ENCODE results near the gene ELOVL1.

Gene ELOVL1

DNA sequence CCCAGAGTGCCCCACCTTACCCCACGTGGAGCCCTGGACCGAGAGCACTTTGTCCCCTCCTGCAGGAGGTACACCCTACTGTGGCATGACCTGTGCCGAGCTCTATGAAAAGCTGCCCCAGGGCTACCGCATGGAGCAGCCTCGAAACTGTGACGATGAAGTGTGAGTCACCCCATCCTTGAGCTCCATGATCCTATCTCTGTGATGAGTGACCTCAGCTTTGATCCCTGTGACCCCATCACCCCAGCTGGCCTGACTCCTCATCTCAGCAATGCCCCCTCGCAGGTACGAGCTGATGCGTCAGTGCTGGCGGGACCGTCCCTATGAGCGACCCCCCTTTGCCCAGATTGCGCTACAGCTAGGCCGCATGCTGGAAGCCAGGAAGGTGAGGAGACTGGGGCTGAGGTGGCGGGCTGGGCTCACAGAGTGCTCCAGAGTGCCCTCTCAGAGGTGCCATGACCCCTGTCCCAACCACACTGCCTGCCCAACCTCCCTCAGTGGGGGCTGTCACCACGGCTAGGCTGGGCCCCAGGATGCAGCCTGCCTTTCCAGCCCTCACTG, 46.4 kb downstream of the ELOVL1 start:
- H3K27me3 ChIP-seq (replicated peaks; ENCODE audit: control insufficient read depth, insufficient read depth, low read length) = no peaks in the 10 kb centered on the region
- no peaks in the 10 kb centered on the region for H3K36me3 ChIP-seq (ENCODE audit: control insufficient read depth, insufficient read depth, low read length, severe bottlenecking)
- H3K9me3 ChIP-seq (ENCODE audit: control insufficient read depth, low read length) = peaks cover 18% of the 10 kb centered on the region
- no peak overlapping the region for H3K9ac ChIP-seq (ENCODE audit: low read length)
- DNase-seq (ENCODE audit: low read depth) = no peak
- H3K4me1 ChIP-seq (ENCODE audit: control insufficient read depth, insufficient read depth, low read length) = peaks cover 26% of the 10 kb centered on the region
- no peak overlapping the region for H3K4me3 ChIP-seq (ENCODE audit: low read length)

GRCh38 chr1:43319766-43320165, 48.0 kb downstream of the ELOVL1 start:
- peaks cover 5% of the 10 kb centered on the region for H3K9me3 ChIP-seq (ENCODE audit: control insufficient read depth, low read length)
- no peaks in the 10 kb centered on the region for H3K36me3 ChIP-seq (ENCODE audit: control insufficient read depth, insufficient read depth, low read length, severe bottlenecking)
- H3K4me1 ChIP-seq (ENCODE audit: control insufficient read depth, insufficient read depth, low read length) = peaks cover 37% of the 10 kb centered on the region
- no peaks in the 10 kb centered on the region for H3K27me3 ChIP-seq (replicated peaks; ENCODE audit: control insufficient read depth, insufficient read depth, low read length)
- no peak overlapping the region for H3K4me3 ChIP-seq (ENCODE audit: low read length)
- no peak overlapping the region for H3K9ac ChIP-seq (ENCODE audit: low read length)
- no peak for DNase-seq (ENCODE audit: low read depth)

- Histone ChIP-seq H3K9me3 (ENCODE audit: control insufficient read depth, low read length) (peaks cover under 1% of the 10 kb centered on the region), H3K36me3 (ENCODE audit: control insufficient read depth, insufficient read depth, low read length, severe bottlenecking) (no peaks in the 10 kb centered on the region), H3K4me1 (ENCODE audit: control insufficient read depth, insufficient read depth, low read length) (peaks cover 37% of the 10 kb centered on the region), H3K9ac (ENCODE audit: low read length) (no peak overlapping the region), H3K27me3 (replicated peaks; ENCODE audit: control insufficient read depth, insufficient read depth, low read length) (no peaks in the 10 kb centered on the region), H3K4me3 (ENCODE audit: low read length) (no peak overlapping the region)
- DNase-seq (ENCODE audit: low read depth) = no peak
Measured at GRCh38 chr1:43319288-43319687, 48.5 kb downstream of the ELOVL1 start.

GRCh38 chr1:43318831-43319230, 49.0 kb downstream of the ELOVL1 start:
- H3K36me3 ChIP-seq (ENCODE audit: control insufficient read depth, insufficient read depth, low read length, severe bottlenecking) = no peaks in the 10 kb centered on the region
- no peak overlapping the region for H3K4me3 ChIP-seq (ENCODE audit: low read length)
- H3K4me1 ChIP-seq (ENCODE audit: control insufficient read depth, insufficient read depth, low read length) = peaks cover 37% of the 10 kb centered on the region
- H3K9ac ChIP-seq (ENCODE audit: low read length) = no peak overlapping the region
- no peak for DNase-seq (ENCODE audit: low read depth)
- no peaks in the 10 kb centered on the region for H3K9me3 ChIP-seq (ENCODE audit: control insufficient read depth, low read length)
- H3K27me3 ChIP-seq (replicated peaks; ENCODE audit: control insufficient read depth, insufficient read depth, low read length) = no peaks in the 10 kb centered on the region

- no peak for DNase-seq (ENCODE audit: low read depth)
- Histone ChIP-seq H3K9ac (ENCODE audit: low read length) (no peak overlapping the region), H3K9me3 (ENCODE audit: control insufficient read depth, low read length) (no peaks in the 10 kb centered on the region), H3K4me1 (ENCODE audit: control insufficient read depth, insufficient read depth, low read length) (peaks cover 37% of the 10 kb centered on the region), H3K4me3 (ENCODE audit: low read length) (no peak overlapping the region), H3K36me3 (ENCODE audit: control insufficient read depth, insufficient read depth, low read length, severe bottlenecking) (no peaks in the 10 kb centered on the region), H3K27me3 (replicated peaks; ENCODE audit: control insufficient read depth, insufficient read depth, low read length) (no peaks in the 10 kb centered on the region)
Measured at GRCh38 chr1:43317817-43318471, 49.9 kb downstream of the ELOVL1 start.

DNA sequence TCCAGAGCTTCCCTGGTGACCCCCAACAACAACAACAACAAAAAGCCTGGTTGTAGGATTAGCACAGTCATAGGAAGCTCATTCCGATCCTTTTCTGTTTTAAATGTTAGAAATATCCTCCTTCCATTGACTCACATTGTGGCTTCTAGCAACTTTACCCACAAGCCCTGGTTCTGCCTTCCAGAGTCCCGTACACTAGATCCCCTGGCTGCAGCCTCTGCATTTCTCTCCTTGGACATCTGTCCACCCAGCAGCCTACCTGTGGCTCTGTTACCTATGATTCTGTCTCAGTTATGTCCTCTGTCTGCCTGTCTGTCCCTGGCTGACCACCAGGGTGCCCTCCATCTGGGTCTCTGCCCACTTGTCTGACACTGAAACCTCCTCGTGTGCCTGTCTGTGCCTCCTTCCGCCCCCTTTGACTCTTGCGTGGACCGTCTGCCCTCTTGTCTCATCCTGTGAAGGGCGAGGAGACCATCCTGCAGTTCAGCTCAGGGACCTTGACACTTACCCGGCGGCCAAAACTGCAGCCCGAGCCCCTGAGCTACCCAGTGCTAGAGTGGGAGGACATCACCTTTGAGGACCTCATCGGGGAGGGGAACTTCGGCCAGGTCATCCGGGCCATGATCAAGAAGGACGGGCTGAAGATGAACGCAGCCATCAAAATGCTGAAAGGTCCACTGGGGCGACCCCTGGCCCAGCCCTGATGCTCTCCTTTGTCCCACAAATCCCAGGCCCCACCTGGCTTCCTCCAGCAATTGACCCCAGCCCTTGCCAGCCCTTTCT, 50.9 kb downstream of the ELOVL1 start:
- Histone ChIP-seq H3K4me3 (ENCODE audit: low read length) (peak overlapping the region; percentile 24), H3K27me3 (replicated peaks; ENCODE audit: control insufficient read depth, insufficient read depth, low read length) (no peaks in the 10 kb centered on the region)

GRCh38 chr1:43315963-43316737, 51.7 kb downstream of the ELOVL1 start:
- DNase-seq (ENCODE audit: low read depth) = peak; percentile 40
- no peaks in the 10 kb centered on the region for H3K27me3 ChIP-seq (replicated peaks; ENCODE audit: control insufficient read depth, insufficient read depth, low read length)
- H3K9ac ChIP-seq (ENCODE audit: low read length) = peak overlapping the region; percentile 66
- H3K4me1 ChIP-seq (ENCODE audit: control insufficient read depth, insufficient read depth, low read length) = peaks cover 42% of the 10 kb centered on the region
- H3K36me3 ChIP-seq (ENCODE audit: control insufficient read depth, insufficient read depth, low read length, severe bottlenecking) = no peaks in the 10 kb centered on the region
- H3K4me3 ChIP-seq (ENCODE audit: low read length) = peak overlapping the region; percentile 24
- no peaks in the 10 kb centered on the region for H3K9me3 ChIP-seq (ENCODE audit: control insufficient read depth, low read length)

More for the DNA sequence above, 50.9 kb downstream of the ELOVL1 start:
- Histone ChIP-seq H3K36me3 (ENCODE audit: control insufficient read depth, insufficient read depth, low read length, severe bottlenecking) (no peaks in the 10 kb centered on the region), H3K9ac (ENCODE audit: low read length) (peak overlapping the region; percentile 66), H3K9me3 (ENCODE audit: control insufficient read depth, low read length) (no peaks in the 10 kb centered on the region), H3K4me1 (ENCODE audit: control insufficient read depth, insufficient read depth, low read length) (peaks cover 37% of the 10 kb centered on the region)
- no peak for DNase-seq (ENCODE audit: low read depth)

DNA sequence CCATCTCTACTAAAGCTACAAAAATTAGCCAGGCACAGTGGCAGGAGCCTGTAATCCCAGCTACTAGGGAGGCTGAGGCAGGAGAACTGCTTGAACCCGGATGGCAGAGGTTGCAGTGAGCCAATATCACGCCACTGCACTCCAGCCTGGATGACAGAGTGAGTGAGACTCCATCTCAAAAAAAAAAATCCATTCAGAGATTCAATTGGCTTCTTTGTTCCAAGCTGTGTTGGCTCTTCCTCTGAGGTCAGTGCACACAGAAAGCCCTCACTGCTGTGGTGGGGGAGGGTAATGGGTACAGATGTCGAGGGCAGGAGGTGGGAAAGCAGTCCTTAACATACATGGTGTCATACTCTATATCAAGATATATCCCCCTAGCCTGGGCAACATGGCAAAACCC, 52.3 kb downstream of the ELOVL1 start:
- Histone ChIP-seq H3K9ac (ENCODE audit: low read length) (no peak overlapping the region), H3K4me1 (ENCODE audit: control insufficient read depth, insufficient read depth, low read length) (peaks cover 42% of the 10 kb centered on the region), H3K9me3 (ENCODE audit: control insufficient read depth, low read length) (no peaks in the 10 kb centered on the region), H3K27me3 (replicated peaks; ENCODE audit: control insufficient read depth, insufficient read depth, low read length) (peaks cover 4% of the 10 kb centered on the region), H3K36me3 (ENCODE audit: control insufficient read depth, insufficient read depth, low read length, severe bottlenecking) (no peaks in the 10 kb centered on the region), H3K4me3 (ENCODE audit: low read length) (no peak overlapping the region)
- no peak for DNase-seq (ENCODE audit: low read depth)

DNA sequence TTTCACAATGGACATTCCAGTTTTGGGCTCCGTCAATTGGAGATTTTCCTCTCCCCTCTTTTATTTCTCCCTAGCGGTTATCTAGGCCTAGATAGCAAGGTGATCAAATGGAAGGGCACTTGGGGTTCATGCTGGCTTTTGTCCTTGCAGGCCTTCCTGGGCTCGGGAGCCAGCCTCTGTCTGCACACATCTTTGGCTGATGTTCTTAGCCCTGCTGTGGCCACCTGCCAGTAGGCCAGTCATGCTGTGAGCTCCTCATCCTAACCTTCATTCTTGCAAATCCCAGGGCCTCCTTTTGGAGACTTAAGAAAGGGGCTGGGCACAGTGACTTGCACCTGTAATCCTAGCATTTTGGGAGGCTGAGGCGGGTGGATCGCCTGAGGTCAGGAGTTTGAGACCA, 53.6 kb downstream of the ELOVL1 start:
- Histone ChIP-seq H3K9me3 (ENCODE audit: control insufficient read depth, low read length) (no peaks in the 10 kb centered on the region), H3K4me3 (ENCODE audit: low read length) (no peak overlapping the region), H3K4me1 (ENCODE audit: control insufficient read depth, insufficient read depth, low read length) (peaks cover 42% of the 10 kb centered on the region), H3K36me3 (ENCODE audit: control insufficient read depth, insufficient read depth, low read length, severe bottlenecking) (no peaks in the 10 kb centered on the region), H3K27me3 (replicated peaks; ENCODE audit: control insufficient read depth, insufficient read depth, low read length) (peaks cover 5% of the 10 kb centered on the region), H3K9ac (ENCODE audit: low read length) (no peak overlapping the region)
- no peak for DNase-seq (ENCODE audit: low read depth)

GRCh38 chr1:43313771-43314170, 54.0 kb downstream of the ELOVL1 start:
- Histone ChIP-seq H3K9me3 (ENCODE audit: control insufficient read depth, low read length) (no peaks in the 10 kb centered on the region), H3K27me3 (replicated peaks; ENCODE audit: control insufficient read depth, insufficient read depth, low read length) (peaks cover 5% of the 10 kb centered on the region), H3K9ac (ENCODE audit: low read length) (no peak overlapping the region), H3K4me1 (ENCODE audit: control insufficient read depth, insufficient read depth, low read length) (peaks cover 39% of the 10 kb centered on the region), H3K36me3 (ENCODE audit: control insufficient read depth, insufficient read depth, low read length, severe bottlenecking) (no peaks in the 10 kb centered on the region), H3K4me3 (ENCODE audit: low read length) (no peak overlapping the region)
- no peak for DNase-seq (ENCODE audit: low read depth)

Measured in adipocyte (in vitro differentiated cells).